GM21381 (cell line): ENCODE data around the gene RUNX2.

ENCODE experiments used
- ATAC-seq: cut with Tn5 transposase; IDR thresholded peaks from one replicate; pipeline ENCODE4 v1.9.1; 2021; ENCODE audit warnings: mild to moderate bottlenecking, moderate library complexity; ENCODE audit not compliant: unreplicated experiment

The RUNX2 gene

GRCh38 chr6:45431317-45432065 is 103.4 kb downstream of the RUNX2 start:
- ATAC-seq, result no peak

- ATAC-seq, result no peak
Observed at GRCh38 chr6:45432977-45433376, 104.8 kb downstream of the RUNX2 start.

DNA sequence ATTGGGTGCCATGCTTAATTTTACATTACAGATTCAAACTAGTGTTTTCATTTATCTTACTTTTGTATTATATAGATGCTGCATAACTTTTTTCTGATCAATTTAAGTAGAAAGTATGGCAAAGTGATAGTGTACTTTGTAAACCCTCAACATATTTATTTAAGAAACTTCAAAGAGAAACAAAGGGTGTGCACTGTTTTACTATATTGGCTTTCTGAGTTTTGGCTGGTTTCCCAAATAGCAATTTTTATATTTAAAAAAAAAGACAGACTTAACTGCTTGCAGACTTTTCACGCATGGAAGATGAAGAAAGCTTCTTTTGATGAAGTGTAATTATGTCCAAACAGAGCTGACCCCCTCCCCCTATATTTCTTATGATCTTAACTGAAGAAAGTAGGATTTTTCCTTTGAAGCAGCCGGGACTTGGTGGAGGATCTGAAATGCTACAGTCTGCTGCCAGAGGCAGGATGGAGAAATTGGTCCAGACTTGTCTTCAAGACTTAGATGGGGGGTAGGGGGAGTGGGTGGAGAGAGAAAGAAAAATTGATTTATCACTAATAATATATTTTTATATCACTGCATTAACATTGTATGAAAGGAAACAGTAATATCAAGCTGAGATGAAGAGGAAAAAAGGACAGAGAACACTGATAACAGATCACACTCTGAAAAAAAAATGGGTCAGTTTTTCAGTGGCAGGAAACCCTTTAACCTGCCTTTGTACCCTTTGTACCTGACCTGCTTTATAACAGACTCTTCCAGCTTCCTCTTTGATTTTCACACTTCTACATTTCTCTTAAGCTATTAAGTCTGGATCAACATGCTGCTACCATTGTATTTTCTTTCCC is 105.6 kb downstream of the RUNX2 start:
- no peak for ATAC-seq

DNA sequence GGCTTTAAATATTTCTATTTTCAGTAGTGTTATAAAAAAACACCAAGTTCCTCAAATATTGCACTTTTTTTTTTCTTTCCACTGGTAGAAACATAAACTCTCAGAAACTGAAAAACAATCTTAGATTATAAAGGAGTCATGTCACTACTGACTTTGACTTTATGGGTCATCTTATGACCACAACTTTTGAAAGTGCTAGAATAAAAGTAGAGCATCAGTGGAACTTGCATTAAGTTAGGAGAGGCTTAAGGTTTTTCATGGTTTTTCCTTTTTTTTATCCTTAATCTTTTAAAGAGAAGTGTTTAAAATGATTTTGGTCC is 106.2 kb downstream of the RUNX2 start:
- no peak for ATAC-seq

DNA sequence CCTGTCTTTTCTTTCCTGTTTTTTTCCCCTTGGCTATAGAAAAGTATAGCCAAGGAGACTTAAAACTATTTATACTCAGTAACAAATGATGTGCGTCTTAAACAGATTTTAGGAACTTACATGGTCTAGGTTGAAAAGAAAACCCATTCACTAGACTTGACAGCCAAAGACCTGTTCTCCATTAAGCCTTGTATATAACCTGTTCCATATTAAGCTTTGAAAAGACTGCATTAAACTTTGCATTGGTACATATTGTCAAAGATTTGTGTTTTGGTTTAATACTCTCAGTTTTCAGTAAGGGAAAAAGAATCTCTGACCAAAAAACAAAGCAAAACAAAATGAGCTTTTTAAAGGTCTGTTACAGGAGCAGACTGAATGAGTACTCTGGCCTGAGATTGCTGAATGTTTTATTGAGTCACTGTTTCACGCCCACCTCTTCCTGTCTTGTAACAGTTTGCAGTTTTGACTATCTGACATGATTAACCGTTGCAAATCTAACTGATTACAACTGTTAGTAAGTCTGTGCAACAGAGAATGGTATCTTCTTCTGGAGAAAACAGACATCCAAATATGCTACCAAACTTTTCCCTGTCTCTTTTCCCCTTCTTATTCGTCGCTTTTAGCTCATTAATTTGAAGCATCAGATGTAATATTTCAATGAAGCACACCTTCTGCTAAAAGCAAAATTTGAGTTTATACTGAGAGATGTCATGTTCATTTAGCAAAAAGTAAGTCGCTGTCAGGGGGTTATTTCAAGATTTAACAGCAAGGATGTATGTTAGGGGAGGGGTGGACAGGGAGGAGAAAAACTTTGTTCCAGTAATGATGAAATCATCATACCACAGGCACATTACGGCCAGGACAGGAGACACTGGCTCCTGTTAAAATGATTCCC is 108.7 kb downstream of the RUNX2 start:
- no peak for ATAC-seq

DNA sequence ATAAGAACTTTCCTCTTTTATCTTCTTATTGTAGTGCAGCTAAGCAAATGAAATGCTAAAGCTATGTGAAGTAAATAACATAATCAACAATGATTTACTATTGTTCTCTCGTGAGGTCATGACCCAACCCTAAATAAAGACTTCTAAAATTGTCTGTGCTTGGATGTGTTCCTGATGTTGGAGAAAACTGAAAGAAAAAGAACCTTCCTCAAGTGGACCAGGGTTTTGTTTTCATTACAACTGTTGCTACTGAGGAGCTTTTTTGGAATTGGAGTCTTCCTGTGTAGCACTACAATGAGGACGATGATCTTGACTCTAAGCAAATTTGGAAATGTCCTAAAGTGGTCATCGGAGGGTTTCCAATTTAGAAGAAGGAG is 109.3 kb downstream of the RUNX2 start:
- no peak for ATAC-seq

GRCh38 chr6:45438151-45438550 is 110.0 kb downstream of the RUNX2 start:
- ATAC-seq, result no peak

DNA sequence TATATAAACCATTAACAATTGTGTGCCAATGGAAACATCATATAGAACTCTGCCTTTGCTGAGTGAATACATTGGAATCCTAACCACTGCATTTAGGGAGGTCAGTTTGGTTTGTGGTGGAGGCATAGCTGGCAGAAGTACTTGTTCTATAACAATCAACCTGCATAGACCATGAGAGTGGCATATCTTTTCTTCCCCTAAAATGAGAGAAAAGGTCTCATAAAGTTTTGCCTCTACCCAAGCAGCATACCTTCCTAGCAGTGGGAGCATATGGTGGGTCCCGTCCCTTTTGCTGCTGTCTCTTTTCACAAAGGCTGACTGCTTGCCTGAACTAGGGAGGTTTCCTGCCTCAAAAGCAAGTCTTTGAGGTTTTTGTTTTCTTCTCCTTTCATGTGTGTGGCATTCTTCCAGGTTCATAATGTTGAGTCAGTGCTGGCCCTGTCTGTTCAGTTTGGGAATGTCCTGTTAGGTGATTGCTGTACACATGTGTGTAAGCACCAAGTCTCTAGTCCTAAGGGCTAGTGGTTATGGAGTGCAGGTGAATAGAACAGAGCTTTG is 110.8 kb downstream of the RUNX2 start:
- no peak for ATAC-seq

DNA sequence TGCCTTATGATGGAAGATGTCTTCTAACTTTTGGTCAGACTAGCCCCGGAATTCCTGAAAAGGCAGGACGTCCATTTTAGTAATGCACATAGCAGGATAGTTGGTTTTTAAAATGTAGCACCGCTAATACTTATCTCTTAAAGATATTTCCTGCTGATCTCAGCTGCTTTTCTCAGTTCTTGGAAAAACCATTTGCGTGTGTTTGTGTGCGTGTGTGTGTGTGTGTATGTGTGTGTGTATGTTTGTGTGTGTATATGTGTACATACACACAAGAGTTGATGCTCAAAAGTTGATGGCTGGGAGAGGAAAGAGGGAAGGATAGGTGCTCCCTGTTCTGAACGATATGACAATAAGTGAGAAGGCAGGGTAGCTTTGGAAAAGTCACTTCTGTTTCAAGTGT is 111.3 kb downstream of the RUNX2 start:
- no peak for ATAC-seq

GRCh38 chr6:45439861-45440388 is 111.8 kb downstream of the RUNX2 start:
- ATAC-seq, result no peak

GRCh38 chr6:45441851-45442453 is 113.8 kb downstream of the RUNX2 start:
- ATAC-seq, result no peak

GRCh38 chr6:45442716-45443115 is 114.6 kb downstream of the RUNX2 start:
- no peak for ATAC-seq

- no peak for ATAC-seq
Observed at GRCh38 chr6:45445364-45445748, 117.2 kb downstream of the RUNX2 start.

DNA sequence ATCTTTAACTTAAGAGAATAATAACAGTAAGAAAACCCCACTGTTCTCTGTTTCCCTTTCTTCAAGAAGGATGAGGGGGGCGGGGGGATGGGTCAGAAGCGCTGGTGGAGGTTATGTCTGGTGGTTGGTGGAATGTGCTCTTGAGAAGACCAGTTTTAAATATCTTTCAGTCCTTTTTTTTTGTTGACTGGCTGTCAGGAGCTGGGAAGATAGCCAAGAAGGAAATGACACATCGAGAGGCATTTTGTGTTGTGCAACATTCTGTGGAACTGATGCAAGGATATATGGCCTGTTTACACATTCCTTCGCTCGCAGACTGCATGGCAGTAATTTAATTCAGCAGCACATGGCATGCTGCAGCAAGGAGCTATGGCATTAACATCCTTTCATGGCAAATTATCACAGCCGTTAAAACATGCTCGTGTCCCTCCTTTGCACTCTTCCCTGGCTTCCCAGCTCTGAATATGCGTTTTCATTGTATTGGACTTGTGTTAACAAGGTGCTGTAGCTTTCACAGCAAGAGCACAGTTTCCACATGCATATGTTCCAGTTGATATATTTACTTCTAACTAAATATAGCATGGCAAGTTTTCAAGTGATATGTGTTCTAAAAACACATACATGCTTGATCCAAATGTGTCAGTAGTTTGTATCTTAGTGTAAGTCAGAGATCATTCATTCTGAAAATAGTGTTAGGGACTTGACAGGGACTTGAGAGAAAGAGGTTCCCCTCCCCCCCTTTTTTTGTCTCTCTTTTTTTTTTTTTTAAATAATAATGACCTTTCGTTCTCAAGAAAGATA is 117.8 kb downstream of the RUNX2 start:
- ATAC-seq, result no peak

DNA sequence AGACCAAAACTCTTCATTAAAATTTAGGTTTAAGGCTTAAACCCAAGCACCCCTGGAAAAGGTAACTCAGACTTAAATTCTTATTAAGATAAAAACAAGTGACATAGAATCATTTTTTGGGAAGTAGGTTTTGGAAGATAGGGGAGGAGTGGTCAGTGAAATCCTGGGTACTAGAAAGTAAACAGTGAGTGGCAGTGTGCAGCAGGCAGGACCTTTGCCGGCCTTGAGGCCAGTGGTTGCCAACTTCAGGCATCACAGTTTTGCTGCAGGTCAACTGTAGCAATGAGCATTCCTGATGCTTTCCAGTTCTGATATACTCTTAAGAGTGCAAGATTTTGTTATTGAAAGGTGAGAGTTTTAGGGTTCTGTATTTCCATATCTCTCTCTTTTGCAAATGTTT is 118.9 kb downstream of the RUNX2 start:
- no peak for ATAC-seq

- no peak for ATAC-seq
Observed at GRCh38 chr6:45447716-45448115, 119.6 kb downstream of the RUNX2 start.

- ATAC-seq, result no peak
Observed at GRCh38 chr6:45448417-45449389, 120.6 kb downstream of the RUNX2 start.

GRCh38 chr6:45450132-45450531 is 122.0 kb downstream of the RUNX2 start:
- no peak for ATAC-seq

GRCh38 chr6:45450831-45451230 is 122.7 kb downstream of the RUNX2 start:
- ATAC-seq, result no peak
